T-helper 2 cell (primary cell): ENCODE measurements around the gene FBL.
"Not testable (repeated sequence)": the region's sequence is repeated elsewhere in the genome, so short reads cannot be mapped to it uniquely, and the experiment has no call there.

Experiments used
- DNase-seq, 5 experiments: peaks; one replicate each; pipeline versions ENCODE4 v3.0.0 to v3.0.0-alpha.2; 2012 to 2022
- total RNA-seq, 2 donors: gene quantifications; one replicate each; lab custom pipeline; 2026; lab: John Stamatoyannopoulos, UW

Gene FBL
- 58.3 to 69.9 reads per million in 2 donors for total RNA-seq

- peak; percentile 92 to 97 (median 96) for DNase-seq
These were observed at the start of gene FBL for GRCh38 chr19:39845933-39846677. TSS of gene FBL (minus strand) at chr19:39846379. CDS start at chr19:39846300, 79 bp downstream.

GRCh38 chr19:39895096-39895495, 48.9 kb upstream of the FBL start:
- DNase-seq = not testable (repeated sequence)

- DNase-seq = not testable (repeated sequence)
These were observed 48.0 kb upstream of the FBL start for GRCh38 chr19:39894236-39894606.

GRCh38 chr19:39893366-39894235, 47.4 kb upstream of the FBL start:
- peak in 1 of 5 experiments; percentile 14 for DNase-seq

GRCh38 chr19:39892506-39892902, 46.3 kb upstream of the FBL start:
- not testable (repeated sequence) for DNase-seq

- DNase-seq = not testable (repeated sequence)
These were observed 45.7 kb upstream of the FBL start for GRCh38 chr19:39891660-39892505.

- no peak for DNase-seq
These were observed 44.8 kb upstream of the FBL start for GRCh38 chr19:39890755-39891551.

- not testable (repeated sequence) for DNase-seq
These were observed 43.9 kb upstream of the FBL start for GRCh38 chr19:39889872-39890754.

GRCh38 chr19:39887456-39887951, 41.3 kb upstream of the FBL start:
- DNase-seq = not testable (repeated sequence)

- not testable (repeated sequence) for DNase-seq
These were observed 39.8 kb upstream of the FBL start for GRCh38 chr19:39885821-39886554.

- not testable (repeated sequence) for DNase-seq
These were observed 38.5 kb upstream of the FBL start for GRCh38 chr19:39884721-39885120.

GRCh38 chr19:39882645-39883044, 36.5 kb upstream of the FBL start:
- DNase-seq = not testable (repeated sequence)

GRCh38 chr19:39881495-39882110, 35.4 kb upstream of the FBL start:
- peak in 1 of 5 experiments; percentile 59 for DNase-seq

GRCh38 chr19:39880241-39880640, 34.1 kb upstream of the FBL start:
- not testable (repeated sequence) for DNase-seq

- DNase-seq = not testable (repeated sequence)
These were observed 33.6 kb upstream of the FBL start for GRCh38 chr19:39879796-39880195.

- not testable (repeated sequence) for DNase-seq
These were observed 32.7 kb upstream of the FBL start for GRCh38 chr19:39878866-39879265.

- no peak for DNase-seq
These were observed 32.2 kb upstream of the FBL start for GRCh38 chr19:39878398-39878797.

GRCh38 chr19:39877982-39878381, 31.8 kb upstream of the FBL start:
- DNase-seq = not testable (repeated sequence)

GRCh38 chr19:39877488-39877887, 31.3 kb upstream of the FBL start:
- DNase-seq = not testable (repeated sequence)
